GM18868 (cell line): ENCODE results near the gene FDXR.

Source experiments
- ATAC-seq: cut with Tn5 transposase; IDR thresholded peaks from one replicate; pipeline ENCODE4 v1.9.1; 2021; ENCODE audit warnings: mild to moderate bottlenecking, moderate library complexity; ENCODE audit not compliant: unreplicated experiment

Gene FDXR

GRCh38 chr17:74900208-74900607 lies 27.4 kb upstream of the FDXR start:
- no peak for ATAC-seq

- no peak for ATAC-seq
Observed at GRCh38 chr17:74898376-74898946, 25.7 kb upstream of the FDXR start.

DNA sequence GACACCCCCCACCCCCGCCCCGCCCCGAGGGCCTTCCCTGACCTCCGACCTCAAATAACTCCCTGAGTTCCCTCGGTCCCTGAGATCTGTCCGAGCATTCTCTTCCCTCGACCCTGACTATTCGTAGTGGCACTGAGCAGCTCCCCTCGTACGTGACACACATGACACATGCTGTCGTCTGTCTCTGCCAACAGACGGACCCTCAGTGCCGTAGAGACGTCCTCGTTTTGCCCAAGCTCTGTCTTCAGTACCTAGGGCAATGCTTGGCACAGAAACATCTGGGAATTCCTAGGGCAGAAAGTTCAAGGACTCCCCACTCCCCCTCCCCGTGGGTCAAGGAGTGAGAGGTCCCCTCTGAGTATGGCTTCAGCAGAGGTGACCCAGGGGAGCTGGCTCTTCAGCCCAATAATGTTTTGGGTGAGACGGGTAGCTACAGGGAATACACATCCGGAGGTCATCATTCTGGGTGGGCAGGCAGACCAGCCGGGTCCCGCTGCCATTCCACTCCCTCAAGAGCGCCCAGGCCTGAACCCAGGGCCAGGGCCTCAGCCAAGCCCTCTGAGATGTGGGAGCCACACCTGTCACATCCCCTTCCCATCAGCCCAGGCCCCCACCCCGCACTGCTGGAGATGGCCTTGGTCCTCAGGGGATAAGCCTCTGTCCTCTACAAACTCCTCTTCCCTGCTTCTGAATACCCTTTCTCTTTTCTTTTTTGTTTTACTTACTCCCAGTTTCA lies 21.3 kb upstream of the FDXR start:
- ATAC-seq: no peak

- no peak for ATAC-seq
Observed at GRCh38 chr17:74892974-74893911, 20.4 kb upstream of the FDXR start, which contains the start of gene FADS6. Gene FADS6, minus strand, starts transcription at chr17:74893633. Its CDS starts 38 bp downstream, at chr17:74893595.

GRCh38 chr17:74892013-74892841 lies 19.4 kb upstream of the FDXR start:
- ATAC-seq: no peak

- ATAC-seq: no peak
Observed at GRCh38 chr17:74890554-74890953, 17.8 kb upstream of the FDXR start.

DNA sequence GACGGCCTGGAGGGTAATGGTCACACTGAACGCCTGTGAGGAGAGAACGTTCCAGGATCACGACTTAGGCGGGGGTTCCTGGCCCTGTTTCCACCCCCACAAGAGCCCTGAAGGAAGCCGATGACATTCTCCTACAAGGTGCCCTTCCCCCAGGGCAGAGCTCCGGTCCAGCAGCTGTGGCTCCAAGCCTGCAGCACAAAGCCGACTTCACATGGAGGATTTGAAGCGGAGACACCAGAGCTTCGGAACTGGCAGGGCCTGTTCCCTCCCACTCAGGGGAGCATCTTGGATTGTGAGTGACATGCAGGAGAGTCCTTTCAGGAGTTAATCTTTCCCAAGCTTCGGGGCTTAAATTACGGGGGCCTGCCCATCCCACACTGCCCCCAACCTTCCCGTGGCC lies 15.7 kb upstream of the FDXR start:
- ATAC-seq: no peak

GRCh38 chr17:74883241-74883745 lies 10.5 kb upstream of the FDXR start:
- ATAC-seq: no peak

GRCh38 chr17:74882517-74883240 lies 9.9 kb upstream of the FDXR start:
- no peak for ATAC-seq

DNA sequence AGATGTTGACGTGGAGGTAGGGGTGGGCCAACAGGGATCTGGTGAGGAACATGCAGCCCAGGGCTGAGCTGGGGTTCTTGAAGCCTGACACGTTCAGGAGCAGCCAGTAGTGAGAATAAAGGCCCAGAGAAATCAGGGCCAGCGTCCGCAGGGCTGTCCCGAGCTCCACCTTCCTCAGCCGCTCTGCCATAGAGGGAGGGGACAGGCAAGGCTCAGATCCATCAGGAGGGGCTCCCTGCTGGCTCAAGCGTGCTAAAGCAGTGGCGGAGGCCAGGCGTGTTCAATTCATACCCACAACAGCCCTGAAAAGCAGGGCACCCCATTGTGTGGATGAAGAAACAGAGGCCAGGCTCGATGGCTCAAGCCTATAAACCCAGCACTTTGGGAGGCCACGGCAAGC lies 8.3 kb upstream of the FDXR start:
- no peak for ATAC-seq

DNA sequence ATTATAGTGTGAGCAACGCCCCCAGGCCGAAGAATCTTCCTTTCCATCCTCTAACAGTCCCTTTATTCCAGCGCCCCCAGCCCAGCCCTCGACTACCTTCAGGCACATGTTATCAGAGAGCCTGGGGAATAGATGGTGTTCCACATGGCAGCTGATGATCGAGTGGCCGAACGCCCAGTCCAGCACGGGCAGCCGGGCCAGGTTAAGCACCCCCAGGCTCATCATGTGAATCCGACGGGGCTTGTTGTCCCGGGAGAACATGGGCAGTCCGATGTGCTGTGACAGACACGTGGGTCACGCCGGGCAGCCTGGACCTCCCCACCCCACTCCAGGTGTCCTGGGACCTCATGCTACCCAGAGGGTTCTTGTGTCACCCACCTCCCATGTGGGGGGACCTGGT lies 6.5 kb upstream of the FDXR start:
- no peak for ATAC-seq

DNA sequence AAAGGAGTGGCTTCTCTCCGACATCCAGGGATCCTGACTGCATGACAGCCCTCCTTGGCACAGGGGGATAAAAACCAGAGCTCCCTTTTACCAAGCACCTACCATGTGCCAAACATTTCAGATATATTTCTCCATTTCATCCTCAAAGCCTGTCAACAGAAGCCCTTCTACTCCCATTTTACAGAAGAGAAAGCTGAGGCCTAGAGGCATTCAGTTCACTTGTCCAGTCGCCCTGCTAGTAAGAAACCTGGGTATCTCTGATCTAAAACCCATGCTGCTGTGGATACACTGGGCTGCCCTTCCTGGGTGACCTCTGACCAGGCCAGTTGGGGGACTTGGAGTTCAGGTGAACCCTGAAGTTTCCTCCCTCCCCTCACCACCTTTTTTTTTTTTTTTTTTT lies 5.9 kb upstream of the FDXR start:
- no peak for ATAC-seq

DNA sequence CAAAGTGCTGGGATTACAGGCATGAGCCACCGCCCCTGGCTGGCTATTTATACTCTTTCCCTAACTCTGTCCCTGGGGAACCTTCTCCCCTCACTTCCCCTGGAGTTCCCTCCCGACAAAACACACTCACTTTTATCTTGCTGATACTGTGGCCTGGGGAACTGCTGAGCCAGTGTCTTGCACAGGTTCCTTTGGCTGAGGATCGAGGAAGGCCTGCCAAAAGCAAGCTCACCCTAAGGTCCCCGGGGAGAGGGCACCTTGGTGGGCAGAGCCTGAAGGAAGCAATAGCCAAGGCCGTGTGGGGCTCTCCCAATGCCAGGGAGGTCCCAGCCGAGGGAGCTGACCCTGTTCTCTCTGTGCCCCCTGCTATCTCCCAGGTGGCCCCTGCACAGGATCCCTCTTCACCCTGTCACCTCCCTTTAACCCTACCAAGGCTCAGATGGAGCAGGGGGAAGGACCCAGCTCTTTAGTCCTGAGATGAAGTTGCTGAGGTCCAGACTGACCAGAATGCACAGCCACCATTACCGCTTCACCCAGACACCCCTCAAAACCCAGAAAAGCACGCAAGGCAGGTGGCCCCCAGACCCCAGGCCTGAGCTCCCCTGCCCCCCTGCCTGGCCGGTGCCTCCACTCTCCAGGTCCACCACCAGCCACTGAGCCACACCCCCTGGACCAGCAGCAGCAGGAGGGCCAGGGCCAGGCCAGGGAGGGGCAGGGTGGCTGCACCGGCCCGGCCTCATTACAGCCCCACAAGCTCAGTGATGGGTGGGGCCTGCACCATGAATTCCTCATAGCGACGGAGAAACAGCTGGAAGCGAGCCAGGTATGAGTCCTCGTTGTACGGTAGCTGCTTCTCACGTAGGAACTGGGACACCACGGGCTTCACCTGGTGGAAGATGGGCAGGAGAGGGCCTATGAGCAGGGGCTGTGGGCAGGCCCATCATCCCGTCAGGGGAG lies 5.1 kb upstream of the FDXR start:
- no peak for ATAC-seq

GRCh38 chr17:74875977-74876593 lies 3.3 kb upstream of the FDXR start:
- no peak for ATAC-seq

GRCh38 chr17:74875155-74875976 lies 2.6 kb upstream of the FDXR start:
- ATAC-seq: no peak

- ATAC-seq: no peak
Observed at GRCh38 chr17:74874615-74875037, 1.8 kb upstream of the FDXR start.

DNA sequence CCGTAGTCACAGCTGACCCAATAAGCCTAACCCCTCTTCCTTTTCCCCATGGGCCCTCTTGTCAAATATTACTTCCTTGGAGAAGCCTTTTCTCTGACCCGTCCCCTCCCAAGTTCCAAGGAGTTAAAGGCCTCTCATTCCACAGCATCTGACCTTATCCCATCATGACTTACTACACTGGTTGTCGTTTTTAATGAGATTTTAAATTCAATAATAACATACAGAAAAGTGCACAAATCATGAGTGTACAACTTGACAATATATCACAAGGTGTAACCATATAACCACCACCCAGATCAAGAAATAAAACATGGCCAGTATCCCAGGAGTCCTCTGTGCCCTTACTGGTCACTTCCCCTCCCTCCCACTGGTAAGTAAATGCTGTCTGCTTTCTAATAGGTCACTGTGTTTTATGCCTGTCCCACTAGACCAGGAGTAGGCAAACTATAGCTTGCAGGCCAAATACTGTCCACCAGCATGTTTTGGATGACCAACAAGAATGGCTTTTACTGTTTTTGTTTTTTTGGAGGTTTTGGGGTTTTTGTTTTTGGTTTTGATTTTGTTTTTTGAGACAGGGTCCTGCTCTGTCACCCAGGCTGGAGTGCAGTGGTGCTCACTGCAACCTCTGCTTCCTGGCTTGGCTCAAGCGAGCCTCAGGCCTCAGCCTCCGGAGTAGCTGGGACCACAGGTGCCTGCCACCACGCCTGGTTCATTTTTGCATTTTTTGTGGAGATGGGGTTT lies 1.2 kb upstream of the FDXR start:
- no peak for ATAC-seq
